GM19463 (cell line): ENCODE results near the gene PARVG.

Source experiments
- ATAC-seq: cut with Tn5 transposase; IDR thresholded peaks from one replicate; pipeline ENCODE4 v1.9.1; 2021; ENCODE audit warnings: mild to moderate bottlenecking, moderate library complexity; ENCODE audit not compliant: unreplicated experiment

Gene PARVG

GRCh38 chr22:44153710-44154109, 27.0 kb upstream of the PARVG start:
- no peak for ATAC-seq

GRCh38 chr22:44154436-44154942, 26.2 kb upstream of the PARVG start:
- no peak for ATAC-seq

DNA sequence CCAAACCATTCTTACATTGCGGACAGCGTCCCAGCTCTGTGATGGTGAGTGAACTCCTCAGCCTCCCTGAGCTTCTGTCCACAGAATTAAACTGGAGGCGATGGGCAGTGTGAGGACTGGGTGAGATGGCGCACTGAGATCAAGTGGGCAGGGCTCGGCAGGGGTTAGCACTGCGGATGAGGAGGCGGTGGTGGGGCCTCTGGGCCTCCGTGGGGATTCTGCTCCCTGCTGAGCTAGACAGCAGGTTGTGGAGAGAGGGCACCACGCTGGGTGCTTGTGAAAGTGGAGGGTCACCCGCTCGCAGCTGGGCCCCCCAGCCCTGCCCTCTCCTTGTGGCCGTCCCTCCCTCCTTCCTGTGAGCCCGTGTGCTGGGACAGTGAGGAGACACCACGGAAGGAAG, 25.6 kb upstream of the PARVG start:
- no peak for ATAC-seq

DNA sequence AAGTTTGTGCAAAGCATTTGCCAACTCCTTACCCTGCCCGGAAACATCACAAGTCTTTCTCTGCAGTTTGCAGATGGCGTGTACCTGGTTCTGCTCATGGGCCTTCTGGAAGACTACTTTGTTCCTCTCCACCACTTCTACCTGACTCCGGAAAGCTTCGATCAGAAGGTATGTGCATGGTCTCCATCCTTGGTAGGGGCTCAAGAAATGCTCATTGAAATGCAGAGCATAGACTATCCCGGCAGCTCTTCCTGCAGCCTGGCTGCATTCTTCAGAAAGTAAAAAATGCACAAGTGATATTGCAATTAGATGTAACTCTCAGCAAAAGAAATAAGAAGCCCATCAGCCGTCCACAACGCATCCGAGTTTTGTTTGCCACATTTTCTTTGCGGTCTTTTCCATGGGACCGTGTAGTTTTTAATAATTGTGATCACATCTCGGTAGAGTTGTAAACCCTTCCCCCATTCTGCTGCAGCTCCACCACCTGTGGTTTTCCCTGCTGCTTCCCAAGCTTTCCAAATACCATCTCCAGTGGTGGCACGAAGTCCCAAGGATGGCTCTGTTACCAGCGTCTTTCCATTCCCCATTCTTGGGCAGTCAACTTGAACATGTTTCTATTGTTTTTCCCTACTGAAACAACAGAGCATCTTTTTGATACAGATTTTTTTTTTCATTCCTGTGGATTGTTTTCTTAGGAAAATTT, 22.7 kb upstream of the PARVG start:
- no peak for ATAC-seq

GRCh38 chr22:44158816-44159215, 21.9 kb upstream of the PARVG start:
- no peak for ATAC-seq

- ATAC-seq, result no peak
These were observed 21.5 kb upstream of the PARVG start for GRCh38 chr22:44159221-44159620.

- no peak for ATAC-seq
These were observed 20.9 kb upstream of the PARVG start for GRCh38 chr22:44159811-44160210.

DNA sequence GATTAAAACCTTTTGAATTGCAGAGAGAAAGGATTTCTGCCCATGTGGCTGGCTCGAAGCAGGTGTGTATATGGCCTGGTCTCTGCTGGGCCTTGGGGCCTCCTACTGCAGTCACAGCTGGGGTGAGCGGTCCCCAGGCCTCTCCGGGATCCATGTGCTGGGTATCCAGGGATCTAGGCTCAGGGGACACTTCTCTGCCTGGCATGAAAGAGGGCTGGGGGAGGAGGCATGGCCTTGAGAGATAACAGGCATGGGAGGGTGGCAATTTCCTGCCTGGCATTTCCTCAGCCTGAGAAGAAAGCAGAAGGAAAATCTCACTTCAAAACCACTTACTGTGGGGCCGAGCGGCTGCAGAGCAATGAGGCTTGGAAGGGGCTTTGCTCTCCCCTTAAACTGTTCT, 20.3 kb upstream of the PARVG start:
- no peak for ATAC-seq

- ATAC-seq, result no peak
These were observed 19.1 kb upstream of the PARVG start for GRCh38 chr22:44161673-44162072.

DNA sequence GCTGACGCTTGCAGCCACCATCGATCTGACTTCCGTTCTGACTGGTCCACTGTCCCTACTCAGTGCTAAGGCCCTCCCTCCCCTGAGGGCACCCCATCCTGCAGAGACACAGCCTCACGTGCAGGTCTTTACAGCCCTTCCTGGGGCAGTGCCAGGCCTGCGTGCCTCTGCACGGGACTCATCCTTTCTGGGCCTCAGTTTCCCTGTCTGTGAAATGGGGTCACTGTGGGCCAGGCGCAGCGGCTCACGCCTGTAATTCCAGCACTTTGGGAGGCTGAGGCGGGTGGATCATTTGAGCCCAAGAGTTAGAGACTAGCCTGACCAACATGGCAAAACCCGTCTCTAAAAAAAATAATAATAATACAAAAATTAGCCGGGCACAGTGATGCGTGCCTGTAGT, 17.8 kb upstream of the PARVG start:
- ATAC-seq, result no peak

- ATAC-seq, result no peak
These were observed 17.2 kb upstream of the PARVG start for GRCh38 chr22:44163536-44163935.

- ATAC-seq, result no peak
These were observed 16.7 kb upstream of the PARVG start for GRCh38 chr22:44164031-44164430.

- no peak for ATAC-seq
These were observed 15.3 kb upstream of the PARVG start for GRCh38 chr22:44165286-44165874.

DNA sequence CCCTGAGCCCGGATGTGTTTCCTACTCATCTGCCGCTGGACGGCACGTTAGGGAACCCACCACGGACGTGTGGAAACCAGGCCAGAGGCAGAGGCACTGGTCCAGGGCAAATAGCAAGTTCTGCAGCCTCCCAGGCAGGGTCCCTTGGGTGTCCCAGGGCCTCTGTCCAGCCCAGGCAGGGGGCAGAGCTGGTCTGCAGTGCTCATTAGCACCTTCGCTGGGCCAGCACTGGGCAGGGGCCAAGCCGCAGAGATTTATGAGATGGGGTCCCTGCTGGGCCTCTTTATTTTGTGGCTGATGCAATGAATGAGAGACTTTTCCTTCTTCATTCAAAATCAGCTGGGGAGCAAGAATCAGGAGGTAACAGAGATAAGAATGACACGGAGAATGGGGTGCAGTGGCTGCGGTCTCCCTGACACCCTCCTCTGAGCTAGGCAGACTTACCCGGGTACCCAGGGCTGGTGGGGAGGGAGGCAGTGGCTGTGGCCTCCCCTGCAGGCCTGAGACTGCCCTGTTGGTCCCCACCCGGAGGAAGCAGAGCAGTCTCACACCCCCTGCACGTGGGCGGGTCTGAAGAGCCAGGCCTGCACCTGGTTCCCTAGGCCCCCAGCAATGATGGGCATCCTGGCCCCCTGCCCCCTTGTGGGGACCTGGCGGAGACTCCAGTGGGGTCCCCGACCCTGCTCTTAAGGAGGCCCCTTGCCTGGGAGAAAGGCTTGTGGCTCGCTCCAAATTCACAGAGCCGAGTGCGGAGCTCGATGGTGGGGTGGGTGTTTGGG, 14.0 kb upstream of the PARVG start:
- ATAC-seq, result no peak

DNA sequence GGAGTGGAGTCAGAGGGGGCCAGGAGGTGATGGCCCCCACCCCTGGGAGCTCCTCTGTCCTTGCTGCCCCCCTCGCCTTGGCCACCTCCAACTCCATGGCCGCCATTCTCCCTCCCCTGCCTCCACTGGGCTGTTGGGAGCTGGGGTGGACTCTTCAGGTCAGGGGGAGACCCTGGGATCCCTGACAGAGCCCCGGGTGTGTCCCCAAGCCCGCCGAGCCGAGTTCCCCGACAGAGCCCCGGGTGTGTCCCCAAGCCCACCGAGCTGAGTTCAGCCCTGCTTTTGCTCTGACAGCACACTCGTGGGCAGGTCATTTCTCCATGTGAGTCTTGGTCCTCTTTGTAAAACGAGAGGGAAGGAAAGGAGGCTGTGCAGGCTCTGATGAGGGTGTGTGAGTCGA, 13.2 kb upstream of the PARVG start:
- no peak for ATAC-seq

- no peak for ATAC-seq
These were observed 12.5 kb upstream of the PARVG start for GRCh38 chr22:44168206-44168605.

GRCh38 chr22:44170470-44170869, 10.3 kb upstream of the PARVG start:
- no peak for ATAC-seq

DNA sequence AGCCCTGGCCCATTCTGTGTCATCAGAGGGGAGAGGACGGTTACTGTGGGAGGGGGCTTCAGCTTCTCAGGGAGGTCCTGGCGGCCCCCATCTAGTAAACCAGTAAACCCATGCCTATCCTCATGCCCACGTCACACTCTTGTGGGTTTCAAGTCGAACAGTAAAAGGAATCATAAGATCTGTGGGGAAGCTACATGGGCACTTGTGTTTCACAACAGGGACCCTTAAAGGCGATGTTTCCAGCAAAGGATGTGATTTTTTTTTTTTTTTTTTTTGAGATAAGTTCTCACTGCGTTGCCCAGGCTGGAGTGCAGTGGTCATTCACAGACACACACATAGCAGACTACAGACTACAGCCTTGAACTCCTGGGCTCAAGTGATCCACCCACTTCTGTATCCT, 9.2 kb upstream of the PARVG start:
- ATAC-seq, result no peak

GRCh38 chr22:44172370-44173108, 8.2 kb upstream of the PARVG start:
- ATAC-seq, result no peak

- no peak for ATAC-seq
These were observed 7.6 kb upstream of the PARVG start for GRCh38 chr22:44173154-44173553.

DNA sequence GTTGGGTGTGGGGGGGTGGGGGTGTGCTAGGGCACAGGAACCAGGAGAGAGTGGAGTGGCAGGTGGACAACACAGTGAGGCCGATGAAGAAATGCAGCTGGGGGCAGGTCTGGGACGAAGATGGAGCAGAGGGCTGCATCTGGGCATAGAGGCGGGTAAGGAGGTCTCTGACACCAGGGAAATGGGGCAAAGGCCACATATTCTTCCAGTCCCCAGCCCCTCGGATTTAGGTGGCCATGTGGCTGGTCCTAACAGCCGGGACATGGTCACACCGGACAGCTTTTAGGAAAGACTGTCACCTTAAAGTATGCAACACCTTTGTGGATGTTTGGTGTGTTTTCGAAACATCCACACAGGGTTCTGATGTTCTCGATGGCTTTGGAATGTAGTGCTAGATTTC, 5.0 kb upstream of the PARVG start:
- no peak for ATAC-seq
